Esophagus (tissue), 2 donors: Measurements from ENCODE around the gene MAMLD1. TPM values are rescaled to one million over a fixed set of nuclear protein-coding genes. Genes with fewer than 3 reads are reported as not detected.

Experiments
- H3K27ac ChIP-seq, 2 donors: one replicate each; pipeline ENCODE4 v1.5.1; 2013; ENCODE audit warnings: low read depth in 2 of 2, mild to moderate bottlenecking in 2 of 2, inconsistent platforms in 1 of 2, low read length in 1 of 2, moderate library complexity in 1 of 2
- H3K27me3 ChIP-seq, 2 donors: one replicate each; pipeline ENCODE4 v1.6.1; 2013; ENCODE audit warnings: low read length in 2 of 2, control low read depth in 1 of 2, mild to moderate bottlenecking in 1 of 2; ENCODE audit not compliant: insufficient read depth in 2 of 2, control insufficient read depth in 1 of 2
- H3K36me3 ChIP-seq, 2 donors: one replicate each; pipeline ENCODE4 v1.6.1; 2013; ENCODE audit warnings: low read length in 1 of 2; ENCODE audit not compliant: control insufficient read depth in 2 of 2, insufficient read depth in 2 of 2
- H3K4me1 ChIP-seq, 2 donors: one replicate each; pipeline ENCODE4 v1.6.1; 2013; ENCODE audit warnings: low read length in 1 of 2; ENCODE audit not compliant: control insufficient read depth in 2 of 2, insufficient read depth in 2 of 2
- H3K4me3 ChIP-seq, 2 donors: one replicate each; pipeline ENCODE4 v1.5.1; 2013; ENCODE audit warnings: low read length in 2 of 2, mild to moderate bottlenecking in 2 of 2, low read depth in 1 of 2, moderate library complexity in 1 of 2
- H3K9me3 ChIP-seq, 2 donors: one replicate each; pipeline ENCODE4 v1.6.1; 2013; ENCODE audit warnings: mild to moderate bottlenecking in 2 of 2, low read depth in 1 of 2, low read length in 1 of 2, moderate library complexity in 1 of 2; ENCODE audit not compliant: control insufficient read depth in 2 of 2, insufficient read depth in 1 of 2
- WGBS, 2 donors: extraction: QIAGEN DNeasy Blood & Tissue Kit; methylation state at CpG; one replicate each; pipeline ENCODE4 v1.1.7; 2013; 5-methylcytosine and 5-hydroxymethylcytosine counted together
- polyA plus RNA-seq, 2 donors: library from polyadenylated mRNA; stranded (reverse); fragments of 200-250 nt; gene quantifications; one replicate each; pipeline ENCODE4 v1.2.3, GENCODE V29; 2013
- donor health status: healthy with polysubstance abuse.
- donor health status: Bipolar disorder and iron deficiency.

The MAMLD1 gene
- polyA plus RNA-seq, 2 donors, result 0.59 to 1.1 TPM

GRCh38 chrX:150363561-150364346 is 637 bp downstream of the MAMLD1 start:
- Histone ChIP-seq H3K4me1 (peaks cover 0 to 3% of the 10 kb centered on the region in 2 donors), H3K27me3 (peaks cover 0 to 3% of the 10 kb centered on the region in 2 donors), H3K27ac (peak overlapping the region; percentile 50 to 54), H3K4me3 (peak overlapping the region; percentile 51 to 53), H3K36me3 (no peaks in the 10 kb centered on the region), H3K9me3 (peaks cover 0 to 8% of the 10 kb centered on the region in 2 donors)
- WGBS, 2 donors, result 0 to 25% methylated on average over 61 to 67 of the region's 67 CpGs

- Histone ChIP-seq H3K9me3 (peaks cover 0 to 8% of the 10 kb centered on the region in 2 donors), H3K36me3 (no peaks in the 10 kb centered on the region), H3K4me3 (peak overlapping the region; percentile 51 to 53), H3K27ac (peak overlapping the region; percentile 50 to 59), H3K4me1 (peaks cover 0 to 3% of the 10 kb centered on the region in 2 donors), H3K27me3 (peaks cover 0 to 3% of the 10 kb centered on the region in 2 donors)
- 0 to 26% methylated on average over 40 to 66 of the region's 66 CpGs for WGBS, 2 donors
Measured at GRCh38 chrX:150364347-150365050, 1.4 kb downstream of the MAMLD1 start.

GRCh38 chrX:150365051-150365989 is 2.2 kb downstream of the MAMLD1 start:
- H3K27me3 ChIP-seq, result peaks cover 0 to 1% of the 10 kb centered on the region in 2 donors
- H3K9me3 ChIP-seq, result peaks cover 0 to 8% of the 10 kb centered on the region in 2 donors
- H3K4me3 ChIP-seq, result peak overlapping the region; percentile 51 to 53
- peak overlapping the region; percentile 66 to 74 for H3K27ac ChIP-seq
- peaks cover 0 to 3% of the 10 kb centered on the region in 2 donors for H3K4me1 ChIP-seq
- WGBS, 2 donors, result 0 to 50% methylated on average over 32 to 75 of the region's 75 CpGs
- H3K36me3 ChIP-seq, result no peaks in the 10 kb centered on the region

- no peaks in the 10 kb centered on the region for H3K27me3 ChIP-seq
- WGBS, 2 donors, result 5 to 37% methylated on average over 24 of the region's 24 CpGs
- peak overlapping the region in 1 of 2 donors; percentile 51 for H3K4me3 ChIP-seq
- peaks cover 0 to 8% of the 10 kb centered on the region in 2 donors for H3K9me3 ChIP-seq
- H3K36me3 ChIP-seq, result no peaks in the 10 kb centered on the region
- H3K27ac ChIP-seq, result peak overlapping the region; percentile 66 to 74
- peaks cover 0 to 1% of the 10 kb centered on the region in 2 donors for H3K4me1 ChIP-seq
Measured at GRCh38 chrX:150365990-150366911, 3.1 kb downstream of the MAMLD1 start.

- H3K27me3 ChIP-seq, result peaks cover 0 to 3% of the 10 kb centered on the region in 2 donors
- H3K9me3 ChIP-seq, result peaks cover 0 to 8% of the 10 kb centered on the region in 2 donors
- H3K4me1 ChIP-seq, result no peaks in the 10 kb centered on the region
- WGBS, 2 donors, result 16 to 26% methylated on average over 5 of the region's 5 CpGs
- no peak overlapping the region for H3K4me3 ChIP-seq
- H3K36me3 ChIP-seq, result no peaks in the 10 kb centered on the region
- peak overlapping the region in 1 of 2 donors; percentile 58 for H3K27ac ChIP-seq
Measured at GRCh38 chrX:150366951-150367545, 3.9 kb downstream of the MAMLD1 start.

- 66 to 79% methylated on average over 5 of the region's 5 CpGs for WGBS, 2 donors
- H3K36me3 ChIP-seq, result no peaks in the 10 kb centered on the region
- no peak overlapping the region for H3K4me3 ChIP-seq
- no peaks in the 10 kb centered on the region for H3K9me3 ChIP-seq
- H3K27ac ChIP-seq, result no peak overlapping the region
- no peaks in the 10 kb centered on the region for H3K4me1 ChIP-seq
- peaks cover 0 to 3% of the 10 kb centered on the region in 2 donors for H3K27me3 ChIP-seq
Measured at GRCh38 chrX:150370589-150371312, 7.6 kb downstream of the MAMLD1 start.

GRCh38 chrX:150371877-150372276 is 8.8 kb downstream of the MAMLD1 start:
- H3K4me1 ChIP-seq, result no peaks in the 10 kb centered on the region

GRCh38 chrX:150372280-150372679 is 9.2 kb downstream of the MAMLD1 start:
- Histone ChIP-seq H3K36me3 (no peaks in the 10 kb centered on the region), H3K27ac (no peak overlapping the region), H3K4me3 (no peak overlapping the region), H3K27me3 (peaks cover 0 to 3% of the 10 kb centered on the region in 2 donors), H3K9me3 (no peaks in the 10 kb centered on the region), H3K4me1 (no peaks in the 10 kb centered on the region)
- 35 to 57% methylated on average over 8 of the region's 8 CpGs for WGBS, 2 donors

More at GRCh38 chrX:150371877-150372276, 8.8 kb downstream of the MAMLD1 start:
- Histone ChIP-seq H3K27ac (no peak overlapping the region), H3K36me3 (no peaks in the 10 kb centered on the region), H3K27me3 (peaks cover 0 to 3% of the 10 kb centered on the region in 2 donors), H3K4me3 (no peak overlapping the region), H3K9me3 (no peaks in the 10 kb centered on the region)
- 58 to 66% methylated on average over 6 of the region's 6 CpGs for WGBS, 2 donors
